Lung (tissue), 12 donors: ENCODE results near the gene RAPGEF2. TPM values are rescaled to one million over a fixed set of nuclear protein-coding genes. Genes with fewer than 3 reads are reported as not detected.
"Not testable (repeated sequence)": the region's sequence is repeated elsewhere in the genome, so short reads cannot be mapped to it uniquely, and the experiment has no call there.

Experiments
- ATAC-seq: fragments of 200-7000 bp; cut with Tn5 transposase; one replicate; pipeline ENCODE4 v1.9.1; 2020; ENCODE audit warnings: moderate number of reproducible peaks; ENCODE audit not compliant: insufficient read depth, low FRiP score
- DNase-seq, 3 donors: peaks; one replicate each; pipeline ENCODE4 v3.0.0-alpha.2; 2013 to 2017
- H3K27ac ChIP-seq, 2 donors: one replicate each; pipeline ENCODE4 v1.5.1; 2013; ENCODE audit warnings: mild to moderate bottlenecking in 2 of 2, moderate library complexity in 2 of 2, control low read depth in 1 of 2, inconsistent platforms in 1 of 2, low read depth in 1 of 2, low read length in 1 of 2
- H3K27me3 ChIP-seq, 3 donors: one replicate each; pipeline ENCODE4 v1.5.1; 2013; ENCODE audit warnings: low read length in 2 of 3; ENCODE audit not compliant: control insufficient read depth in 3 of 3, insufficient read depth in 3 of 3
- H3K36me3 ChIP-seq, 4 donors: one replicate each; pipeline ENCODE4 v1.5.1; 2013; ENCODE audit warnings: low read length in 4 of 4, mild to moderate bottlenecking in 1 of 4, moderate library complexity in 1 of 4; ENCODE audit not compliant: control insufficient read depth in 4 of 4, insufficient read depth in 4 of 4
- H3K4me1 ChIP-seq, 5 donors: one replicate each; pipeline ENCODE4 v1.5.1; 2013; ENCODE audit warnings: low read length in 5 of 5, mild to moderate bottlenecking in 2 of 5, moderate library complexity in 1 of 5; ENCODE audit not compliant: control insufficient read depth in 5 of 5, insufficient read depth in 5 of 5
- H3K4me3 ChIP-seq: one replicate; pipeline ENCODE4 v1.5.1; 2013; ENCODE audit warnings: mild to moderate bottlenecking, control low read depth, moderate library complexity
- H3K9ac ChIP-seq, 2 donors: one replicate each; pipeline ENCODE4 v1.5.1; 2013; ENCODE audit warnings: low read length in 2 of 2, control low read depth in 1 of 2; ENCODE audit not compliant: insufficient read depth in 1 of 2
- H3K9me3 ChIP-seq, 4 donors: one replicate each; pipeline ENCODE4 v1.5.1; 2013; ENCODE audit warnings: low read length in 3 of 4, mild to moderate bottlenecking in 1 of 4, moderate library complexity in 1 of 4; ENCODE audit not compliant: control insufficient read depth in 4 of 4, insufficient read depth in 3 of 4
- WGBS, 2 donors: extraction: QIAGEN DNeasy Blood & Tissue Kit; methylation state at CpG; one replicate each; pipeline ENCODE4 v1.1.7; 2013; 5-methylcytosine and 5-hydroxymethylcytosine counted together
- polyA plus RNA-seq, 2 donors: library from polyadenylated mRNA; stranded (reverse); fragments of 200-250 nt; gene quantifications; one replicate each; pipeline ENCODE4 v1.2.1, GENCODE V29; 2013
- total RNA-seq, 2 donors: library from RNA; depleted of rRNA in 1 of 2; stranded (reverse); fragments of >200 nt in 1 of 2; gene quantifications; one replicate each; pipeline ENCODE4 v1.2.1, GENCODE V29; 2014 to 2021
- TF ChIP-seq, protein P1 (sequence below): IDR thresholded peaks from 2 replicates; pipeline ENCODE4 v1.5.1; 2012; ENCODE audit warnings: mild to moderate bottlenecking; ENCODE audit errors: control extremely low read depth, extremely low read depth
- donor health status: control.
- donor health status: control.
- donor health status: Bipolar disorder and iron deficiency.
- donor health status: healthy.
- donor health status: DM: yes; HTN: yes; CAD: no.

The RAPGEF2 gene
- total and polyA plus RNA-seq, 4 donors: 8.6 to 88.7 (median 32.2) TPM

DNA sequence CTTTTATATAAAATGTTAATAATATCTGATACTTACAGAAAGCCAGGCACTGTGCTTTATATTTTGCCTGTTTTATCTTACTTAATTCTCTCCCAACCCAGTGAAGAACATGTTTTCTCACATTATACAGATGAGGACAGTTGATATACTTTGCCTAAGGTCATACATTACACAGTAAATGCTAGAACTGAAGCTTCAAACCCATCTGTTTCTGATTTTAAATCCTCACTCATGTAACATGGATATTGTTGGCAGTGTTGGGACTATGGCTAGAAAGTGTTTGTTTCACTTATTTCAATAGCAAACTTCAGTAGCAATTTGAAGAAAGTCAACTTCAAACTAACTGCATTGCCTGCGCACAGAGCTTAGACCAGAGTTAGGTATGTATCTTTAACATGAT lies 57.4 kb downstream of the RAPGEF2 start:
- WGBS, 2 donors: 97 to 100% methylated on average over 1 of the region's 1 CpG
- Histone ChIP-seq H3K4me3 (no peak overlapping the region), H3K27ac (no peak overlapping the region), H3K27me3 (no peaks in the 10 kb centered on the region), H3K9ac (no peak overlapping the region), H3K4me1 (peaks cover 0 to 15% (median 3%) of the 10 kb centered on the region in 5 donors), H3K9me3 (no peaks in the 10 kb centered on the region), H3K36me3 (no peaks in the 10 kb centered on the region)
- TF ChIP-seq, protein P1, sequence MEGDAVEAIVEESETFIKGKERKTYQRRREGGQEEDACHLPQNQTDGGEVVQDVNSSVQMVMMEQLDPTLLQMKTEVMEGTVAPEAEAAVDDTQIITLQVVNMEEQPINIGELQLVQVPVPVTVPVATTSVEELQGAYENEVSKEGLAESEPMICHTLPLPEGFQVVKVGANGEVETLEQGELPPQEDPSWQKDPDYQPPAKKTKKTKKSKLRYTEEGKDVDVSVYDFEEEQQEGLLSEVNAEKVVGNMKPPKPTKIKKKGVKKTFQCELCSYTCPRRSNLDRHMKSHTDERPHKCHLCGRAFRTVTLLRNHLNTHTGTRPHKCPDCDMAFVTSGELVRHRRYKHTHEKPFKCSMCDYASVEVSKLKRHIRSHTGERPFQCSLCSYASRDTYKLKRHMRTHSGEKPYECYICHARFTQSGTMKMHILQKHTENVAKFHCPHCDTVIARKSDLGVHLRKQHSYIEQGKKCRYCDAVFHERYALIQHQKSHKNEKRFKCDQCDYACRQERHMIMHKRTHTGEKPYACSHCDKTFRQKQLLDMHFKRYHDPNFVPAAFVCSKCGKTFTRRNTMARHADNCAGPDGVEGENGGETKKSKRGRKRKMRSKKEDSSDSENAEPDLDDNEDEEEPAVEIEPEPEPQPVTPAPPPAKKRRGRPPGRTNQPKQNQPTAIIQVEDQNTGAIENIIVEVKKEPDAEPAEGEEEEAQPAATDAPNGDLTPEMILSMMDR: no peak
- no peak for DNase-seq
- no peak for ATAC-seq

DNA sequence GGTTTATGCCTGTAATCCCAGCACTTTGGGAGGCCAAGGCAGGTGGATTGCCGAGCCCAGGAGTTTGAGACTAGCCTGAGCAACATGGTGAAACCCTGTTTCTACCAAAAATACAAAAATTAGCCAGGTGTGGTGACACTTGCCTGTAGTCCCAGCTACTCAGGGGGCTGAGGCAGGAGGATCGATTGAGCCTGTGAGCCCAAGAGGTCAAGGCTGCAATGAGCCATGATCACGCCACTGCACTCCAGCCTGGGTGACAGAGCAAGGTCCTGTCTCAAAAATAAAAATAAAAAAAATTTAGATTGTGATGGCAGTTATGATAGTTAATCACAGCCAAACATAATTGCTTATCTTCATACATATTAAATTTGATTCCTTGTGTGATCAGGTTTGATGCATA lies 58.6 kb downstream of the RAPGEF2 start:
- not testable (repeated sequence) for DNase-seq, H3K36me3 ChIP-seq, H3K4me3 ChIP-seq, H3K9ac ChIP-seq, H3K27ac ChIP-seq, ATAC-seq, H3K9me3 ChIP-seq, H3K27me3 ChIP-seq
- H3K4me1 ChIP-seq: peaks cover 0 to 12% (median 5%) of the 10 kb centered on the region in 5 donors
- WGBS, 2 donors: 89 to 92% methylated on average over 3 of the region's 3 CpGs

DNA sequence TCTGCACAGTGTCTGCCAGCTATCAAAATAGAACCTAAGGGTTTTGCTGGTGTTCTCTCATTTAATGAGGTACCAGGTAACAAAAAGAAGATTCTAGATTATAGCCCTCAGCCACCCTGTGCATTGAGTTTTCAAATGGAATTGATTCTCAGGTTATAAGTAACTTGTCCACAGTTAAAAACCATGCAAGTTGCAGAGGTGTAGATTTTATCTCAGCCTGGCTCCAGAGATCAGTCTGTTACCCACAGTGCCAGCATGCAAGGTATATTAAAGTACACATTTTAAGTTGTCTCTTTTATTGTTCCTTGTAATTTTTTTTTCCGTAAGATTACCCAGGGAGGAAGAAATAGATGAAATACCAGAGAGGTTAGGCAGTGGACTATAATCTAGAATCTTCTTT lies 59.7 kb downstream of the RAPGEF2 start:
- H3K27ac ChIP-seq: no peak overlapping the region
- WGBS, 2 donors: 92 to 94% methylated on average over 1 of the region's 1 CpG
- ATAC-seq (no peak), DNase-seq (no peak)
- H3K36me3 ChIP-seq: no peaks in the 10 kb centered on the region
- no peak overlapping the region for H3K9ac ChIP-seq
- no peak overlapping the region for H3K4me3 ChIP-seq
- no peaks in the 10 kb centered on the region for H3K9me3 ChIP-seq
- H3K4me1 ChIP-seq: peaks cover 0 to 10% (median 5%) of the 10 kb centered on the region in 5 donors
- TF ChIP-seq, protein P1: no peak
- H3K27me3 ChIP-seq: no peaks in the 10 kb centered on the region

DNA sequence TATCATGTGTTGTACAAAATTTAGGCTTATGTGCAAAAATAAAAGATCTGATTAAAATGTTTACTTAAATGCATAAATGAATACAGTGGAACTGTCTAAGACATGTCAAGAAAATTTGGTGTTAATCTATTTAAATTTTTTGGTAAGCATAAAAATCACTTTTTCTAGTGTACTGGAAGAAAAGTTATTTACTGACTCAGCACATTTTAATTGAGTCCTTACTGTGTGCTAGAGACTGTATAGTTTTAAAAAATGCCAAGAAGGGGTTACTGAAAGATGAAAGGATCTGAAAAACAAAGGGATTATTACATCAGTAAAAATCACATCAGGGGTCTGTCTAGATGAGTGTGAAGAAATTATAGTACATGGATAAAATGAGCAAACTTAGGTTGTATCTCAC lies 60.6 kb downstream of the RAPGEF2 start:
- no peak for DNase-seq
- H3K36me3 ChIP-seq: no peaks in the 10 kb centered on the region
- no peak overlapping the region for H3K27ac ChIP-seq
- H3K4me1 ChIP-seq: peaks cover 0 to 7% (median 4%) of the 10 kb centered on the region in 5 donors
- H3K4me3 ChIP-seq: no peak overlapping the region
- H3K9ac ChIP-seq: no peak overlapping the region
- no peaks in the 10 kb centered on the region for H3K9me3 ChIP-seq
- no peaks in the 10 kb centered on the region for H3K27me3 ChIP-seq
- ATAC-seq: no peak
- TF ChIP-seq, protein P1: no peak
